ENCODE measurements around the gene MARK4. TPM values are rescaled to one million over a fixed set of nuclear protein-coding genes. Genes with fewer than 3 reads are reported as not detected.
A peak's percentile ranks its signal among the peaks of the same experiment; 100 is the strongest.

The MARK4 gene
- total RNA-seq, 2 donors from 2014 or later, result 24.3 to 120 TPM

DNA sequence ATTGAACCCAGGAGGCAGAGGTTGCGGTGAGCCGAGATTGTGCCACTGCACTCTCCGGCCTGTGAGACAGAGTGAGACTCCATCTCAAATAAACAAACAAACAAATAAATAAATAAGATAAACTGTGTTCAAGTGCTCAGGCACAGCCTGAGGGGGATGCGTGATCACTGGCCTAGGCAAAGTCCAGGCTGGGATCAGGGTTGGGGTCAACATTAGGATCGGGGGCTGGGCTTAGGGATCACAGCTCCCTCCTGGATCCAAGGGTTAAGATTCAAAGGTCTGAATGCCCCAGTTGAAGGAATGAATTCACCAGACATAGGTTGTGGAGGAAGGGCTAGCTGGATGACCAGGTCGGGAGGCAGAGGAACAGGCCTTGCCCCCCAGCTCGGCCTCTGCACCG, 3.9 kb upstream of the MARK4 start:
- no peak for TF ChIP-seq POLR2A (IDR thresholded peaks at IDR 0.05)
- TF ChIP-seq POLR2AphosphoS5 (IDR thresholded peaks at IDR 0.05), result no peak
- TF ChIP-seq, protein P1, sequence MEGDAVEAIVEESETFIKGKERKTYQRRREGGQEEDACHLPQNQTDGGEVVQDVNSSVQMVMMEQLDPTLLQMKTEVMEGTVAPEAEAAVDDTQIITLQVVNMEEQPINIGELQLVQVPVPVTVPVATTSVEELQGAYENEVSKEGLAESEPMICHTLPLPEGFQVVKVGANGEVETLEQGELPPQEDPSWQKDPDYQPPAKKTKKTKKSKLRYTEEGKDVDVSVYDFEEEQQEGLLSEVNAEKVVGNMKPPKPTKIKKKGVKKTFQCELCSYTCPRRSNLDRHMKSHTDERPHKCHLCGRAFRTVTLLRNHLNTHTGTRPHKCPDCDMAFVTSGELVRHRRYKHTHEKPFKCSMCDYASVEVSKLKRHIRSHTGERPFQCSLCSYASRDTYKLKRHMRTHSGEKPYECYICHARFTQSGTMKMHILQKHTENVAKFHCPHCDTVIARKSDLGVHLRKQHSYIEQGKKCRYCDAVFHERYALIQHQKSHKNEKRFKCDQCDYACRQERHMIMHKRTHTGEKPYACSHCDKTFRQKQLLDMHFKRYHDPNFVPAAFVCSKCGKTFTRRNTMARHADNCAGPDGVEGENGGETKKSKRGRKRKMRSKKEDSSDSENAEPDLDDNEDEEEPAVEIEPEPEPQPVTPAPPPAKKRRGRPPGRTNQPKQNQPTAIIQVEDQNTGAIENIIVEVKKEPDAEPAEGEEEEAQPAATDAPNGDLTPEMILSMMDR (IDR thresholded peaks at IDR 0.05), result no peak
- H3K4me1 ChIP-seq (replicated peaks), result peaks cover 6% of the 10 kb centered on the region
- no peak overlapping the region for H3K4me3 ChIP-seq
- DNase-seq (ENCODE audit: low spot score), result no peak
- no peak overlapping the region for H3K27ac ChIP-seq
- no peaks in the 10 kb centered on the region for H3K27me3 ChIP-seq (replicated peaks; ENCODE audit: insufficient read depth)
- no peaks in the 10 kb centered on the region for H3K36me3 ChIP-seq
- WGBS, result 95% methylated on average over 8 of the region's 8 CpGs
- intact Hi-C loops (cut with DNase I), result no loop called here
- no peaks in the 10 kb centered on the region for H3K9me3 ChIP-seq

DNA sequence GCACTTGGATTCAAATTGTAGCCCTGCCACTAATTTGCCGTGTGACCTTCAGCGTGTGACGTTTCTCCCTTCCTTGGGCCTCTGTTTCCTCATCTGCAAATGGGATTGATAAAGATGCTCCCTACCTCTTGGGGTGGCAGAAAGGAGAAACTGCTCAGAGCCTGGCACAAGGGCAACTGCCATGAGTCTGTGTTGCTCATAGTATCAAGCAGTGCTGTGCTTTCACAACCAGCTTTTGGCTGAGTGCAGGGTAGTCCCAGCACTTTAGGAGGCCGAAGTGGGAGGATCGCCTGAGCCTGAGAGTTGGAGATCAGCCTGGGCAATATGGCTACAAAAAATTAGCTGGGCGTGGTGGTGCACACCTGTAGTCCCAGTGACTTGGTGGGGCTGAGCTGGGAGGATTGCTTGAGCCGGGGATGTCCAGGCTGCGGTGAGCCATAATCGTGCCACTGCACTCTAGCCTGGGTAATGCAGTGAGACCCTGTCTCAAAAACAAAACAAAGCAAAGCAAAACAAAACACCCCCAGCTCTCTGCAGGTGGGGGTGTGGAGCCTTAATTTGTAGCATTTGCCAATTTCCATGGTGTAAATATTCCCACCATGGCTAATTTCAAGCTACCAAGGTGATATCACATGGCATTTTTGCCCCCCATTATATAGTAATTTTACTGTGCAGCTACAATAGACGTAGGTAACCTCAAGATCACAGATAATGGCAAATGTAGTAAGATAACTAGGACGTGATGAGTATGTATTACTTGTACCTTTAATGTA, 1.6 kb upstream of the MARK4 start:
- Histone ChIP-seq H3K9me3 (no peaks in the 10 kb centered on the region), H3K36me3 (no peaks in the 10 kb centered on the region), H3K4me1 (replicated peaks) (peaks cover 6% of the 10 kb centered on the region), H3K27me3 (replicated peaks; ENCODE audit: insufficient read depth) (no peaks in the 10 kb centered on the region), H3K4me3 (no peak overlapping the region), H3K27ac (no peak overlapping the region)
- WGBS, result 69% methylated on average over 11 of the region's 11 CpGs
- TF ChIP-seq POLR2A (IDR thresholded peaks at IDR 0.05) (no peak), POLR2AphosphoS5 (IDR thresholded peaks at IDR 0.05) (no peak)
- TF ChIP-seq, protein P1 (IDR thresholded peaks at IDR 0.05), result no peak
- intact Hi-C loops (cut with DNase I), result no loop called here
- no peak for DNase-seq (ENCODE audit: low spot score)

DNA sequence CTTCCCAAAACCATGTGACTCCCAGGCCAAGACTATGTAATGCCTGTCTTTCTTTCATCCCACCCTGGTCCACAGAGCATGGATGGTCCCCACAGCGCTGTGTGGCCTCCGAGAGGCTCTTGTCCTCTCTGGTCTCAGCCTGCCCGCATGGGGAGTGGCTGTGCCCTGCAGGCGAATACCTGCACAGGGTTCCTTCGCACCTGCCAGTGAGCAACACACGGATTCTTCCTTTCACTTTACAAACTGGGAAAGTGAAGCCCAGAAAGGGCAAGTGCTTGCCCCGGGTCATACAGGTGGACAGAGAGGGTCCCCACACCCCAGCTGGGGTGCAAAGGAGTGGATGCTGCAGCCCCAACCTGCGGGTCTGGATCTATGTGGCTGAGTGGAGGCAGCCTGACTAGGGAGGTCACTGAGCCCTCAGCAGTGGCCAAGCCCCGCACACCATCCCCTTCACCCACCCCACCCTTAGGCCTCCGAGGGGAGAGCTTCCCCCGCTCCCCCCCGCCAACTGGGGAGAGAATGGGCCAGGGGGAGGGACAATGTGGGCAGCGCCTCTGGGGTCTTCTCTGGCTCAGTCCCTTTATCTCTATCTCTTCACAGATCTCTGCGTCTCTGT, 747 bp upstream of the MARK4 start:
- Histone ChIP-seq H3K4me1 (replicated peaks) (peaks cover 6% of the 10 kb centered on the region), H3K36me3 (no peaks in the 10 kb centered on the region), H3K4me3 (peak overlapping the region; percentile 89 to 99), H3K27me3 (replicated peaks; ENCODE audit: insufficient read depth) (no peaks in the 10 kb centered on the region), H3K9me3 (no peaks in the 10 kb centered on the region), H3K27ac (peak overlapping the region; percentile 78 to 79)
- intact Hi-C loops (cut with DNase I), result no loop called here
- TF ChIP-seq, protein P1 (IDR thresholded peaks at IDR 0.05), result no peak
- TF ChIP-seq POLR2A (IDR thresholded peaks at IDR 0.05) (no peak), POLR2AphosphoS5 (IDR thresholded peaks at IDR 0.05) (no peak)
- no peak for DNase-seq (ENCODE audit: low spot score)
- 26% methylated on average over 14 of the region's 14 CpGs for WGBS

GRCh38 chr19:45251452-45252354, 632 bp downstream of the MARK4 start:
- peaks cover 6% of the 10 kb centered on the region for H3K4me1 ChIP-seq (replicated peaks)
- H3K9me3 ChIP-seq, result no peaks in the 10 kb centered on the region
- peak overlapping the region; percentile 89 to 99 for H3K4me3 ChIP-seq
- no peak for DNase-seq (ENCODE audit: low spot score)
- no peaks in the 10 kb centered on the region for H3K27me3 ChIP-seq (replicated peaks; ENCODE audit: insufficient read depth)
- peak overlapping the region; percentile 78 to 79 for H3K27ac ChIP-seq
- intact Hi-C loops (cut with DNase I), result no loop called here
- H3K36me3 ChIP-seq, result no peaks in the 10 kb centered on the region
- no peak for TF ChIP-seq POLR2AphosphoS5 (IDR thresholded peaks at IDR 0.05)
- TF ChIP-seq, protein P1 (IDR thresholded peaks at IDR 0.05), result no peak
- WGBS, result 2% methylated on average over 52 of the region's 57 CpGs
